G401.6 (cell line): Measurements from ENCODE around the gene YTHDF1.
"Not testable (repeated sequence)": the region's sequence is repeated elsewhere in the genome, so short reads cannot be mapped to it uniquely, and the experiment has no call there.

ENCODE experiments used
- FAIRE-seq: peaks from 2 replicates; lab custom pipeline; 2012; peaks lifted over from hg19 to GRCh38; lab: Jason Lieb, UNC

YTHDF1 gene

DNA sequence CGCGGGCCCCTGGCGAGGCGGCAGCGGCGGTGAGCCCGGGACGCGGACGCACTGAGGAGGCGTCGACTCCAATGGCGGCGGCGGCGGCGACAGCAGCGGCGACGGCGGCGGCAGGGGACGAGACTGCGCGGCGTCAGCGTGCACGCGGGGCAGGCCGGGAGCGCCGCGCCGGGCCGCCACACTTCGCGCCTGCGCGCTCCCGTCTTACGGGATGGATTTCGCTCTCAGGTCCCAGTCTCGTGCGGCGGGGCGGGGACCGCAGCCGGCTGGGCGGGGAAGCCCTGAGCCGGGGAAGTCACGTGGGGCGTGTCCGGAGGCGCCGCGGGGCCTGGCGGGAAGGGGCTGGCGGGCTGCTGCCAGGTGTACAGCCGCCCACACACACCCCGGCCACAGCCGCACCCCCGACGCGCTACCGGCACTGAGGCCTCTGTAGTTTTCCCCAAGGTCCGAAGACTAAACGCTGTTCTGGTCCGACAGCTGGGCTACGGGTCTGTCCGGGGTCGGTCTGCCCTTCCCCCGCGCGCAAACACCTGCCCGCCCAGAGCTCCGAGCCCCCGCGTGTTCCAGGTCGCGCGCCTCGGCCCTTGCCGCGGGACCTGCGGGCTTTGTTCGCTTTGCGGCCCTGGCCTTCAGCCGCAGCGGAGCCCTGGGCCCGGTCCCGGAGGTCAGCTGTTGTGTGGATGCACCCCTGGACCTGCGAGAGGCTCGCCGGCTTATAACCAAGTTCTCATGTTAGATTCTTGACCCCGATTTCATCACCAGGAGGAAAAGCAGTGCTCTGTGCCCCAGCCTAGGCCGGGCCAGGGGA lies at the start of gene YTHDF1:
TSS of gene YTHDF1 (minus strand) at position 91 of the 808 bp plus-strand sequence. CDS start 239 bp downstream, outside the sequence.
- no peak for FAIRE-seq

DNA sequence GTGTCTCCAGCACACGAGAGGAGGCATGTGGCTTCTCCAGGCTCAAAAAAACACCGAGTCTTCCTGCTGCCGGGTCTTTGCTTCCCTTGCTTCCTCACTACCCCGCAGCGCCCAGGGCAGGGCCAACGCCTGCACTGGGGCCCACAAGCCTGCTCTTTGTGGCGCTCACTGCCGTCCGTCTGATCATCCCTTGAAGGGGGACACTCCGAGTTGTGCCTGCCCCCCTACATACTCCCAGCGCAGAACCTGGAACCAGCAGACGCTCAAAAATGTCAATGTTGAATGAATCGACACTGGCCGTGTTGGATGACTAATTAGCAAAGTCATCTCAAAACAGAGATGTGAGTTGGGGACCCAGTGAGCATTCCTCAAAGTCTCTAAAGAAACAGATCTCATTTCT lies 48.6 kb upstream of the YTHDF1 start:
- FAIRE-seq = no peak

DNA sequence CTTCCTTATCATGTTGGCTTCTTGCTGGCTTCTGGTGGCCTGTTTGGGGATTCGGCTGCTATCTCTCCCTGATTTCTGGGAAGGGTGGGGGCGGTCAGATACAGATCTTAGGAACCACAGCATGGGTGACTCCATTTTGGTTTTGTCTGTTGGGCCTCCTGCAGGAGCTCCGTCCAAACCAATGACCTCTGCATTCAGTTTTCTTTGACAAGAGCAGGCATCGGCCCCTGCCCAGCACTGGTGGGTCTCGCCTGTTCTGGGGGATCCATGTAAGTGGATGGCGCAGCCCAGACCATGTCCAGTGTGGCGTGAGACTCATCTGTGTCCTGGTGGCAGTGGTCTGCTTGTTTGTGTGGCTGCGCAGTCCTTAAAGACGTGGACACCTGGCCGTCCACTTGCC lies 48.1 kb upstream of the YTHDF1 start:
- no peak for FAIRE-seq

DNA sequence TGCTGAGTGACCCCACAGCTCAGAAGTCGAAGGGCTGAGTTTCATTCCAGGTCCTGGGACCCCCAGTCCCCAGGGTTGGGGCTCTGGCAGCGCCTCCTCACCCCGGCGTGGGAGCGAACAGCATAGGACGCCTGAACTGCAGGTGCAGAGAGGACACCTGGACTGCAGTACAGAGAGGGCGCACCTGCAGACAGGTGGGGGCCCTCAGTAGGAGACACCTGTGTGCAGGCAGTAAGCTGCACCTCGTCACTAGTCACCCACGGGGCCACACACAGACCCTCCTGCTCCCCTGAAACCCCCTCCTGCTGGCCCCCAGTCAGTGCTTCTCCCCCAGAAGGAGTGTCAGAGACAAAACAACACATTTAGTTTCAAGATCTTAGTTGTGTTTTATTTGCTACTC lies 46.9 kb upstream of the YTHDF1 start:
- FAIRE-seq = no peak

DNA sequence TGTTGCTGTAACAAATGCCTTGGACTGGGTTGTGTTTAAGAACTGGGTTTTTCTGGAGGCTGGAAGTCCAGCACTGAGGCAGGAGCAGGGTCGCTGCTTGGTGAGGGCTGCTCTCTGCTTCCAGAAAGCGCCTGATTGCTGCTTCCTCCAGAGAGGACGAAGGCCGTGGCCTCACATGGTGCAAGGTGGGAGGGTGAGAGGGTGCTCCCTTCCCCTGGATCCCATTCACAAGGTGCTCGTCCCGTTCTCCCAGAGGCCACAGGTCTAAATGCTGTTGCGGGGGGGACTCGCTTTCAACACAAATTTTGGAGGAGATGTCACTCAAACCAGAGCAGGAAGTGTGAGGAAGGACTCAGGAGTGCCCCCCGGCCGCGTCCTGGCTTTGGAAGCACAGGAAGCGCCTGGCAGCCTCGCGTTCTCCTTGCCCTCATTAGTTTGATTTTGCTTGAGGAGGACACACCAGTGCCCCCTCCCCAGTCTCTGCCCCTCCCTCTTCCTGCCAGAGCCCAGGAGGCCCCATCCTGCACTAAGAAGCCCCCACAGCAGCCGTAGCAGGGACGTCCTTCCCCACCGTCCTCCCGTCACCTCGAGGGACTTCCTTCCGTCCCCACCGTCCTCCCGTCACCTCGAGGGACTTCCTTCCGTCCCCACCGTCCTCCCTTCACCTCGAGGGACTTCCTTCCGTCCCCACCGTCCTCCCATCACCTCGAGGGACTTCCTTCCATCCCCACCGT lies 46.0 kb upstream of the YTHDF1 start:
- no peak for FAIRE-seq

DNA sequence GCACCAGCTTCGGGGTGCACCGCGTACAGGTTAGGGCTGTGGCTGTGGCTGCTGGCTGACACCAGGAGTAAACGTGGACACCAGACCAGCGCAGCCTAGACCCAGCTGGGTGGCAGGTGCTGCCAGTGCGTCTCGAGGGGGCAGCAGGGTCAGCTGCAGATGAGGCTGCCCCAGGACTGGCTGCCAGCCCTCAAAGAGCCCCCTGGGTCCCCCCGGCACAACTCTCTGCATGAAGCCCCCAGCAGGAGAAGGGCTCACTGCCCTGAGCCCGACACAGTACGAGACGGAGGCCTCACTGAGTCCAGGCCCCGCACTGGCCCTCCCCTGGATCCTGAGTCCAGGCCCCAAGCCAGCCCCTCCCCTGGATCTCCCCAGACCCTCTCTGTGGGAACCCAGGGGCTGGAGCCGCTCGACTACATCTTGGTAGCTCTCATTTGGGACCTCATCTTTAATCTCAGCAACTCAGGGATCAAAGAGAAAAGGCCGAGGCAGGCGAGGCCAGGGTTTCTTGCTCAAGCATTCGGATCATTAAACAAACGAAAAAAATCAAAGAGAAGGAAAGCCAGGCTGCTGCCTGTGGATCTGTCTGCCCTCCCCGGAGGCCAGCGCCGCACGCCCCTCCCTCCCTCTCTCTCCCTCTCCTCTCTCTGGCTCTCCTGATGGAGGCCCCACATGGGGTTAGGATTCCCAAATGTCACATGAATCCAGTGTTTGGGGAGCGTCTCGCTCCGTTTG lies 45.3 kb upstream of the YTHDF1 start:
- FAIRE-seq = no peak

DNA sequence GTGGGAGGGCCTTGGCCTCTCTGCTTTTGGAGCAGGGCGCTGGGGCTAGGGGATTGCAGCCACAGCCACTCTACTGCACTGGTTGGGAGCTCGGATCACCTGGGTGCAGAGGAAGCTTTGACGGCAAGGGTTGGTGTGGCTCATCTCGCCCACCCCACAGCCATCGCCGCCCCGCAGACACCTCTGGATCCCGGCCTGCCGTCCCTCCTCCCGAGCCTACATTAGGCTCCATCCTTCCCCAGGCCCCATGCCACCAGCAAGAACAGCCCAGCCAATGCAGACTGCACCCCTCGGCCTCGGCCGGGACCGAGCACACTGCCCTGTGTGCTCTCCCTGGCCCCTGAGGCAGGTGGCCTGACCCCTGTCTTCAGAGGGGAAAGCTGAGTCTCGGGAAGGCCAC lies 44.6 kb upstream of the YTHDF1 start:
- no peak for FAIRE-seq

DNA sequence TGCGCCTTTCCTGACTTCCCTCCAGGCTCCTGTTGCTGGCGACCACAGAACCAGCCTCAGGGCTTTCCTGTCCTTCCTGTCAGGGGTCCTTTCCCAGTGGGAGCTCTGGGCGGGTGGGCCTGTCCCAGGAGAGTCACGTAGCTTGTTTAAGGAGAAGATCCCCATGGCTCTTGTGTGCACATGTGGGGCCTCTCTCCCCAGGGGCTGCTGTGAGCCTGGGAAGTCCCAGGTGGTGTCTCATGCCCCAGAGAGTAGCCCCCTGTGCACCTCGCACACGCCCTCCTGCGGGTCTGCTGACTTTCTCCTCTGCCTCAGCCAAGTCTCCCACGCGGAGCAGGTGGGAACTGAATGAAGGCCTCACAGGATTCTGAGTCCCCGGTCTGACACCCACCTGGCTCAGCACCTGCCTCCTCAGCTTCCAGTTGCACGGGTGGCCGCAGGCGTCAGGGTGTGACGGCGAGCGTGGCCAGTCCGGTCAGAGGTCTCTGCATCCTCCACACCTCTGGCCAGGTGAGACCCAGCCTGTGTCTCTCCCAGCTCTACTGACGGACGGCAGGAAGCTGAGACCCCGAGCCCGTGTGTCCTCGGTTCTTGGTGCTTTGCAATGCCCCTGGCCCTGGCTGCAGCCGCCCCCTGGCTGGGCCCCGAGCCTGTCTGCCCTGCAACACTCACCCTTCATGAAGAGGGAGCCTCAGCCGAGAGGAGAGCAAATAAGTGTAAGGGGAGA lies 44.0 kb upstream of the YTHDF1 start:
- no peak for FAIRE-seq

DNA sequence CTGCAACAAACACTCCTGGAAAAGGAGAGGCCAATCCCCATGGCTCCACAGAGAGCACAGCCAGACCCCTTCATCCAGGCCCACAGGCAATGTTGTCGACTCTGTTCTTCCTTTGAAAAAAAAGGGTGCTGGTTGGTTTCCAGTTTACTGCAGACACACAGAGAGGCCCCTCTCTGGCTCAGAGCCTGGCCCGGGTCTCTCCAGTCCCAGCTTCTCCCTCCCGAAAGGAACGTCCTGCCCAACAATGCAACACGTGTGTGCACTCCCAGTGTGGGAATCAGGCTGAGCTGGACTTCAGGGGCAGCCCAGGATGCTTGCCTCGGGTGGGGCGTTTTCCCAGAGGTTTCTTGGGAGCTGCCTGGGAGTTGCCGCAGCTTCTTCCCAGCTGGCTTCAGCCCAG lies 42.9 kb upstream of the YTHDF1 start:
- no peak for FAIRE-seq

DNA sequence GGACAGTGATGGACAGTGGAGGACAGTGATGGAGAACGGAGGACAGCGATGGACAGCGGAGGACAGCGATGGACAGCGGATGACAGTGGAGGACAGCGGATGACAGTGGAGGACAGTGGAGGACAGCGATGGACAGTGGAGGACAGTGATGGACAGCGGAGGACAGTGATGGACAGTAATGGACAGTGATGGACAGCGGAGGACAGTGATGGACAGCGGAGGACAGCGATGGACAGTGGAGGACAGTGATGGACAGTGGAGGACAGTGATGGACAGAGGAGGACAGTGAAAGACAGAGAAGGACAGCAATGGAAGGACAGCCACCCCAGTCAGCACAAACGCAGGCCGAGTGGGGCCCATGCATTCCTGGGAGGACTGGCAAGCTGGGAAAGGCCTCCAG lies 41.7 kb upstream of the YTHDF1 start:
- no peak for FAIRE-seq

DNA sequence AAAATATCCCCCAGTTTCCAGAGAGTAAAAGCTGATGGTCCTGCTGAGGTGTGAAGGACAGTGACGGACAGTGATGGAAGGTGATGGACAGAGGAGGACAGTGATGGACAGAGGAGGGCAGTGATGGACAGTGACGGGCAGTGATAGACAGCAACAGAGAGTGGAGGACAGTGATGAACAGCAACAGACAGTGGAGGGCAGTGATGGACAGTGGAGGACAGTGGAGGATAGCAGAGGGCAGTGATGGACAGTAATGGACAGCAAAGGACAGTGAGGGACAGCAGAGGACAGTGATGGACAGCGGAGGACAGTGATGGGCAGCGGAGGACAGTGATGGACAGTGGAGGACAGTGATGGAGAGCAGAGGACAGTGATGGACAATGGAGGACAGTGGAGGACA lies 41.0 kb upstream of the YTHDF1 start:
- no peak for FAIRE-seq

DNA sequence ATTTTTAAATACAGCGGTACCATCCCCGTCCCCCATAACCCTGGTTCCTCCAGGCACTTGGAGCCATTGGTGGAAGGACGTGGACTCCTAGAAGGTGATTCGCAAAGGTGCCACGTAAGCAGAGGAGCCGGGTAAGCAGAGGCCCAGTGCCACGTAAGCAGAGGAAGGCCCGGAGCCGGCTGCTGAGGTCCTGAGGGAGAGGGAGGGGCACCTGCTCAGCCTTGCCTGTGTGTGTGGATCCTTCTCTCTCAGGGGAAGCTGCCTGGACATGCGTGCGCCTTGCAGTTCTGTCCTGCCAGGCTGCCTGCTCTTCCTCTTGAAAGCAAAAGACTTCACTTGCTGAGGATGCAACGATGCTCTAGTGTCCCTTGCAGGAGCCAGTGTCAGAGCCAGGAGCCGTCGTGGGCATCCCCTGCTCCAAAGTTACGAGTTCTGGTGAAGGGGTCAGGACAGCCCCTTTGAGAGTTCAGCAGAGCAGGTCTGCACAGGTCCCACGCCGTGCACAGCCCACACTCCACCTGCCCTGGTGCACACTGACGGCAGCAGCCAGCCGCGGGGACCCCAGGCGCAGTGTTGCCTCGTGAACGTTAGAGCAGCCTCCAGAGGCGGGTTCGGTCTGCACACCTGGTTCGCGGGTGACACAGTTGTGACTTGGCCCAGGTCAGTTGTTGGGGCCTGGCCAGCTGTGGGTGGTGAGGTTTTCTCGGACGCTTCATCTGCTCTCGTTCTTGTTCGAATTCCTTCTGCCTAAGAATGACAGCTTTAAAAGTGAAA lies 40.2 kb upstream of the YTHDF1 start:
- FAIRE-seq = no peak

DNA sequence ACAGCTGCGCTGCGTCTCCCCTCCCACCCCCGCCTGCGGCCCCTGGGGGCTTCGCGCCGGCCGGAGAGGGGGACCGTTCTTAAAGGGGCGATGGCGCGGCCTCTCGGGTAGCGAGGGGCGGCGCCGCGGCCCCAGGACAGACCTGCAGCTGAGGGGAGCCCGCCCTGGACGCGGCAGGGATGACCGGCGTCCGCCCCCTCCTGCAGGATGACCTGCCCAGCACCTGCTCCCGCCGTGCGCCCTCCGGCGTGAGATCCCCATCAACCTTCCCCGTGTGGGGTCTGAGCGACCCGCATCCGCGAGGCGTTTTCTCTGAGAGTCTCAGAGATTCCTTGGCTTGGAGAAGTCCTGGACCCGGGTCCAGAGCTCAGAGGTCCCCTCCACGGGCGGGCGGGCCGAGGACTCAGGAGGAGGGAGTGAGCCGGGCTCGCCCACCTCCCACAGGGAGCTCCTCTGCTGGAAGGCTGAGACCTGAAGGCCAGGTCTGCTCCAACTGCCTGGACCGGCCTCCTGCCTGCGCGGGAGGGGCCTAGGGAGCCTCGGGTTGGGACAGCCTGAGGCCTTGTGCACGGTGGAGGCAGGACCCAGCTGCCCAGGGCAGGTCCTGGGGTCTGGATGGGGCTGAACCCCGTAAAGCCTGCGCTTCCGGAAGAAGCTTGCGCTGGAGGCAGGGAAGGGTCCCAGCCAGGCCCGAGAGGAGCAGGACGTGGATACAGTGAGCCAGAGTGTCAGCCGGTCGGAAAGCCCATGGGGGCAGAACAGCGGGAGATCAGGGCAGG lies 38.9 kb upstream of the YTHDF1 start:
- FAIRE-seq = no peak

DNA sequence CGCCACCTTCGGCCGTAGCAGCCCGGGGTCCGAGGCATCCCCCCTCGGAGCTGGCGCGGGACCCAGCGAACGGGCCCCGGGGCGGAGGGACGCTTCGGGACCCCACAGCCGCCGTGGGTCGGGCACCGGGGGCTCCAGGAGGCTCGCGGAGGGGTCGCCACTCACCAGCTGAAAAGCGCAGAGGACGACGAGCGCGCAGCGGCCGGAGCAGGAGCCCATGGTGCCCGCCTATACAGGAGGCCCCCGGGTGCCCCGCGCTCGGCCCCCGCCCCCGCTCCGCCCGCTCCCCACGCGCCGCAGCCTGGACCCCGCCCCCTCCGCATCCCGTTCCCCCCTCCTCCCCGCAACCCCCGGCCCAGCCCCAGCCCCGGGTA lies 38.3 kb upstream of the YTHDF1 start, which contains the start of gene NKAIN4:
TSS of gene NKAIN4 (minus strand) at position 232 of the 374 bp plus-strand sequence. CDS start at position 219, 13 bp downstream.
- FAIRE-seq = no peak

DNA sequence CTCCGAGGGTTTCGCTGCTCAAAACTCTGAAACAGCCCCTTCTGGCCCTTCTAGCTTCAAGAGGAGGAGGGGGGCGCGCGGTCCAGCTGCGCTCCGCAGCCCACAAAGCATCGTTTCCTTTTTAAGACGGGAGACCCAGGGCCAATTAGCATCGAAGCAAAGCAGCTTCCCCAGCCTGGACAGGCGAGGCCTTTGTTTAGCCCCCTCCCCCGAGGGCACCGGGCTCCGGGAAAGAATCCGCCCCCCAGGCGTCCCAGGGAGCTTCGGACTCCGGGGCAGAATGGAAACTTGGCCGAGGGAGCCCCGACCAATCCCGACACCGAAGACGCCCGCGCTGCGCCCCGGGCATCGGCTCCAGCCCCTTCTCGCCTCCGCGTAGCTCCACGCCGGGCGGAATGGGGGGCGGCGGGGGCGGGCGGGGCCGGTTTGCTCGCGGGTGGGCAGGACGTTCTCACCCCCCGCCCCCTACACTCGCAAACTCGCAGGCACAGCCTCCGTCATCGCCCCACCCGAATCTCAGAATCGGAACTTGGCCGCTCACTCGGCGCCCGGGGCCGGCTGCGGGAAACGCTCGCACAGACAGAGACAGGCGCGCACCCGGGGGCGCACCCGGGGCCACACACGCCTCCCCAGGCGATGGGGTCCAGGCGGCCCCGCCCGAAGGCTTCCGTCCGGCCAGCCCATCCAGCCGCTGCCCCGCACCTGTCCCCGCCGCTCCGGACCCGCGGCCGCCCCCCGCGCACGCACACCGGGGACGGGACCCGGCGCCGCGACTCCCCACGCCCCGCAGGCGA lies 37.7 kb upstream of the YTHDF1 start:
- no peak for FAIRE-seq

DNA sequence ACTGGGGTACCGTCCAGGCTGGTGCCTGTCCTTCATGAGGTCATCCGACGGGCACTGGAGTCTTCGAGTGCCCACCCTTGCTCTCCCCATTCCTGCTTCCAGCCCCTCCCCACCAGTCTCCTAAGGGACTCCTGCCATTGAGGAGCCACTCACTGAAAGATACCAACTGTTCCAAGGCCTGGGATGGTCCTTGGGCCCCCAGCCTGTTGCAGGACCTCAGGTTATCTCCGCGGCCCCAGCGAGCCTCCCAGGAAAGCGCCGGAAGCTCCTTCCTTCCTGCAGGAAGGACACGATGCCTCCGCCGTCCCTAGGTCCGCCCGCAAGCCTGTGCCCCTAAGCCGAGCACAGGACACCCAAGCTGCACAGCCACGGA lies 37.1 kb upstream of the YTHDF1 start:
- no peak for FAIRE-seq

DNA sequence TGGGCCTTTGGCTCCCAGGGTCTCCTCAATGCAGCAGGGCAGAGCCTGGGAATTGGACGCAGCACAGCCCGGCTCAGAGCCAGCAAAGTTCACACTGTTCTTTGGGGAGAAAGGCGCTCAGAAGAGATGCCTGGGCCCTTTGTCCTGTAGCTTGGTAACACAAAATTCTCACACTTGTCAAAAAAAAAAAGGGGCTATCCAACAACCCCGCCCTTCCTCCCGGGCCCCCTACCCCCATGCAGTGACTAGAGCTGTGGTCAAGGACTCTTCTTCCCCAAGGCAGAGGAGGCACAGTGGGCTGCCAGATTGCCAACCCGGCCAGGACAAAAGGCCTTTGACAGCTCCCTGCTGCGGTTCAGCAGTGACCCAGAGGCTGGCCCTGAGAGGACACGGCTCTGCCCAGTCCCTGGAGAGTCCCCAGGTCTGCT lies 36.4 kb upstream of the YTHDF1 start:
- FAIRE-seq = no peak

DNA sequence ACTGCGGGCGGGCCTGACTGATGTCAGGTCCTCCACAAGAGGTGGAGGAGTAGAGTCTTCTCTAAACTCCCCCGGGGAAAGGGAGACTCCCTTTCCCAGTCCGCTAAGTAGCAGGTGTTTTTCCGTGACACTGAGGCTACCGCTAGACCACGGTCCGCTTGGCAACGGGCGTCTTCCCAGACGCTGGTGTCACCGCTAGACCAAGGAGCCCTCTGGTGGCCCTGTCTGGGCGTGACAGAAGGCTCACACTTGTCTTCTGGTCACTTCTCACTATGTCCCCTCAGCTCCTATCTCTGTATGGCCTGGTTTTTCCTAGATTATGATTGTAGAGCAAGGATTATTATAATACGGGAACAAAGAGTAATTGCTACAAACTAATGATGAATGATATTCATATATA lies 35.4 kb upstream of the YTHDF1 start:
- FAIRE-seq = not testable (repeated sequence)

DNA sequence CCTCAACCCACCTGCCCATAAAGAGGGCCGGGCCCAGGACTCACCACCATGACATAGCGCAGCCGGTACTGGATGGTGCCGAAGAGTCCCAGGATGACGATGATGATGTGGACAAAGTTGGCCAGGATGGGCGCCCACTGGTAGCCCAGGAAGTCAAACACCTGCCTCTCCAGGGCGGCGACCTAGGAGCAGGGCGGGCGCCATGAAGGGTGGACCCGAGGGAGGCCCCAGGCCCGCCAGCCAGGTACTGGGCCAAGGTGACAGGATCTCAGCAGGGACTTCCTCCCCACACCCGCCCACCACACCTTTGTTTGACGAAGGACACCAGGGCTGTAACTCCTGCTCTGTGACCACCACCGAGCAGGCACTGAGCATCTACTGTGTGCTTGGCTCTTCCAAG lies 34.0 kb upstream of the YTHDF1 start:
- no peak for FAIRE-seq
